Progenitor cell of endocrine pancreas (in vitro differentiated cells): ENCODE data around the gene PARD3. TPM values are rescaled to one million over a fixed set of nuclear protein-coding genes. Genes with fewer than 3 reads are reported as not detected.

Experiments
- DNase-seq: peaks from one replicate; pipeline ENCODE4 v3.0.0; 2021; ENCODE audit warnings: low spot score; ENCODE audit not compliant: unreplicated experiment
- H3K27ac Mint-ChIP-seq: 2 replicates; pipeline ENCODE4 v1.8.0; 2021; ENCODE audit warnings: mild to moderate bottlenecking, moderate library complexity, mixed read lengths
- H3K27me3 Mint-ChIP-seq: 2 replicates; pipeline ENCODE4 v1.8.0; 2021; ENCODE audit warnings: mixed read lengths
- H3K36me3 Mint-ChIP-seq: 2 replicates; pipeline ENCODE4 v1.8.0; 2022; ENCODE audit warnings: mixed read lengths; ENCODE audit not compliant: insufficient read depth
- H3K4me1 Mint-ChIP-seq: 2 replicates; pipeline ENCODE4 v1.8.0; 2021; ENCODE audit warnings: low read depth, mixed read lengths
- H3K4me3 Mint-ChIP-seq: 2 replicates; pipeline ENCODE4 v1.8.0; 2021; ENCODE audit warnings: low read depth, mild to moderate bottlenecking, moderate library complexity, mixed read lengths
- H3K9me3 Mint-ChIP-seq: 2 replicates; pipeline ENCODE4 v1.8.0; 2021; ENCODE audit warnings: low read depth, mixed read lengths
- total RNA-seq: library from RNA; stranded (reverse); gene quantifications from 2 replicates; pipeline ENCODE4 v1.2.1, GENCODE V29; 2021
- TF ChIP-seq, protein P1 (sequence below): fragments of 200-600 bp; sonication (generic); IDR thresholded peaks from one replicate; pipeline ENCODE4 v1.5.0; 2021; ENCODE audit warnings: antibody characterized with exemption, mild to moderate bottlenecking; ENCODE audit not compliant: unreplicated experiment

PARD3 gene
- total RNA-seq, 1 donor from 2014 or later, result 85.3 TPM

DNA sequence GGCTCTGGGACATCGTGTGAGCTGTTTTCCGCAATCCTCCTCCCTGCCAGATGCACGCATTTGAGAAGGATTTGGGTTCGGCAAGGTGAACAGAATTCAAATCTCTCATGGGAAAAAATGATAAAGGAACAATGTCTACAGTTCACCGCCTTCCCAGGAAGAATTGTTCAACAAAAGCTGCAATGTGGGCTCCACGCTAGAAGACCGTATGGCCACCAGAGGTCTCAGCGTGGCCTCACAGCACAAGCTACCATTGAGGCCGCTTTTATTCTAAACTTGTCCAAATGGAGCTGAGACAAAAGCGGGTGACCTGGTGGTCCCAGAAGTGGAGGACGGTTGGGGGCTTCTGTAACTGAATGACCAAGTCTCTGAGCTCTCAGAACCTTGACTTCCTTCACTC lies 733.1 kb downstream of the PARD3 start:
- H3K27me3 Mint-ChIP-seq, result peaks cover 16% of the 10 kb centered on the region
- TF ChIP-seq, protein P1, sequence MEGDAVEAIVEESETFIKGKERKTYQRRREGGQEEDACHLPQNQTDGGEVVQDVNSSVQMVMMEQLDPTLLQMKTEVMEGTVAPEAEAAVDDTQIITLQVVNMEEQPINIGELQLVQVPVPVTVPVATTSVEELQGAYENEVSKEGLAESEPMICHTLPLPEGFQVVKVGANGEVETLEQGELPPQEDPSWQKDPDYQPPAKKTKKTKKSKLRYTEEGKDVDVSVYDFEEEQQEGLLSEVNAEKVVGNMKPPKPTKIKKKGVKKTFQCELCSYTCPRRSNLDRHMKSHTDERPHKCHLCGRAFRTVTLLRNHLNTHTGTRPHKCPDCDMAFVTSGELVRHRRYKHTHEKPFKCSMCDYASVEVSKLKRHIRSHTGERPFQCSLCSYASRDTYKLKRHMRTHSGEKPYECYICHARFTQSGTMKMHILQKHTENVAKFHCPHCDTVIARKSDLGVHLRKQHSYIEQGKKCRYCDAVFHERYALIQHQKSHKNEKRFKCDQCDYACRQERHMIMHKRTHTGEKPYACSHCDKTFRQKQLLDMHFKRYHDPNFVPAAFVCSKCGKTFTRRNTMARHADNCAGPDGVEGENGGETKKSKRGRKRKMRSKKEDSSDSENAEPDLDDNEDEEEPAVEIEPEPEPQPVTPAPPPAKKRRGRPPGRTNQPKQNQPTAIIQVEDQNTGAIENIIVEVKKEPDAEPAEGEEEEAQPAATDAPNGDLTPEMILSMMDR, result no peak
- no peak for DNase-seq
- H3K9me3 Mint-ChIP-seq, result peaks cover 8% of the 10 kb centered on the region
- H3K27ac Mint-ChIP-seq, result no peak overlapping the region
- H3K4me1 Mint-ChIP-seq, result no peaks in the 10 kb centered on the region
- peaks cover 4% of the 10 kb centered on the region for H3K36me3 Mint-ChIP-seq
- H3K4me3 Mint-ChIP-seq, result no peak overlapping the region

DNA sequence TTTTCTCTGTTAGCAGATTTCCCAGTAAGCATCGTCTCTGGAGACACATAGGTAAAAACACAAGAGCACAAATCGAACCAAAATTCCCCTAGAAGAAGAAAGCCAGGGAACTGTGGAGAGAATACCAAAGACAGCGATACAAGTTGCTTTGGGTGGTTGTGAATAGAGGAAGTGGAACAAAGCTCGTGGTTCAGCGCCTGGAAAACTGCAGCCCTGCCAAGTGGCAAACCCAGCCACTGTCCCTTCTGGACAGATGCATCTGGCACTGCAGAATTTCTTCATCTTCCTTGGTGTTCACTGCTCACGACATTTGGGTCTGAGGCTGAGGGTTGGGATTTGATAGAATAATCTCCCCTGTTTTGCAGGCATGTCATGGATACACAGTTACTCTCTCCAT lies 733.8 kb downstream of the PARD3 start:
- peaks cover 8% of the 10 kb centered on the region for H3K9me3 Mint-ChIP-seq
- no peak overlapping the region for H3K4me3 Mint-ChIP-seq
- no peaks in the 10 kb centered on the region for H3K4me1 Mint-ChIP-seq
- TF ChIP-seq, protein P1, result no peak
- no peak for DNase-seq
- H3K27me3 Mint-ChIP-seq, result peaks cover 16% of the 10 kb centered on the region
- peaks cover 4% of the 10 kb centered on the region for H3K36me3 Mint-ChIP-seq
- no peak overlapping the region for H3K27ac Mint-ChIP-seq

DNA sequence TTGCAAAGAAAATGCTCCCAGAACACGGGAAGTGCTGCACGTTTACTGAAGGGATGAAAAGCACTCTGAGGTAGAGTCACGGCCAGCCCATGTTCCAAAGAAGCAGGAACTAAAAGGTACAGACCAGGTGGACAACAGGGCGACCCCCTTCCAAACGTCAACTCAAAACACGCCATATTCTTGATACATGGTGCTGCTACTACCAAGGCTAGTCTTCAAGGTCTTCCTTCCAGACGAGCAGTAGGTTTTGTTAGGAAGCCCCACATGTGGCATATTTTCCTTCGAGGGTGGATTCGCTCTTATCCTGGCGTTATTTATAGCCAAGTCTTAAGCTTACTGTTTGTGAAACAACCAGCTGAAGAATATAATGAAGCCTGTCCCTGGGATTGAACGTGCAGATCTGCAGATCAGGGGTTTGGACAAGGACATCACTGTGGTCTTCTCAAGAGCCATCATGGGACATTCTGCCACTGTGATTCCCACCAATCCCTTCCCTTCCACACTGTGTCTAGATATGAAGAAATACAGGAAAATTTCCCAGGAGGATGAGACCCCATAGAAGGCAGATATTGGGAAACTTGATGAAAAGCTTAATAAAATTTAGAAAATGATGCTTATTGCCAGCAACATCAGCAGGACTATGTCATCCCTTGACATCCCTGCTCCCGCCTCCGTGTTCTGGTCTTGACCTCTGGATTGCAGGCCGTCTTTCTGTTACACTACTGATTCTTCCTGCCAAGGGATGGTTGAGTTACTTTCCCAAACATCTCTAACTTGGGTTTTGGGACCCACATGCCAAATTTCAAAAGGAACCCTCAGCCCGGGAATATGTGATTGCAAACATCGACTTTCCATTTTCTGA lies 734.4 kb downstream of the PARD3 start:
- Mint-ChIP-seq H3K4me3 (no peak overlapping the region), H3K27me3 (peaks cover 16% of the 10 kb centered on the region), H3K36me3 (peaks cover 4% of the 10 kb centered on the region), H3K27ac (no peak overlapping the region), H3K9me3 (peaks cover 8% of the 10 kb centered on the region), H3K4me1 (no peaks in the 10 kb centered on the region)
- TF ChIP-seq, protein P1, result no peak
- DNase-seq, result no peak

DNA sequence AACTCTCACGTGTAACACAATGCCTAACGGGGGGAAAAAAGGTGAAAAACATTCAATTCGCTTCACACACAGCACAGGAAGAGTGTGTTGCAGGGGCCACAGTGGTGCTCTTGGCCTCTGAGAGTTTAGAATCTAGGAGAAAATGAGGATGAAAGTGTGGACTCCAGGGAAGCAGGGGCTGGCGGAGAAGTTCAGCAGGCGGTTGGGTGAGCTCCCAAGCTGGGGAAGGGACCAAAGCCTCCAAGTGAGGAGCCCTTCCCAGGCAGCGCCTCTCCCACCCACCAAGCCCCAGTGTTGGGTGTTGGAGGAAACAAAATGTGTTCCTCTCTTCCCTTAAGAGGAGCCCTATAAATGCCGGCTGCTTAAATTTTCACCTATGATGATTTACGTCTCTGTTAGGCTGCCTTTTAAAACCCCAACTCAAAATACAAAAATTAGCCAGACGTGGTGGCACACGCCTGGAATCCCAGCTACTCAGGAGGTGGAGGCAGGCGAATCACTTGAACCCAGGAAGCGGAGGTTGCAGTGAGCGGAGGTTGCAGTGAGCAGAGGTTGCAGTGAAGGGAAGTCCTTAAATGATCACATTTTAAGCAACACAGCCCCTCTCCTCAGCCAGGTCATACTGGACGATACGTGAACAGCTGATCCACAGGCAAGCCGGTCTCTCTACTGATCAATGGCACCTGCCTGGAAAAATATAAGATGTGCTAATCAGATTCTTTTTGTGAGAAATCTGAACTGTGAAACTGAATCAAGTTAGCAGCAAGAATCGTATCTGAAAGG lies 735.2 kb downstream of the PARD3 start:
- TF ChIP-seq, protein P1, result no peak
- Mint-ChIP-seq H3K27ac (no peak overlapping the region), H3K4me1 (no peaks in the 10 kb centered on the region), H3K27me3 (peaks cover 16% of the 10 kb centered on the region), H3K4me3 (no peak overlapping the region), H3K9me3 (peaks cover 8% of the 10 kb centered on the region), H3K36me3 (peaks cover 4% of the 10 kb centered on the region)
- DNase-seq, result no peak

DNA sequence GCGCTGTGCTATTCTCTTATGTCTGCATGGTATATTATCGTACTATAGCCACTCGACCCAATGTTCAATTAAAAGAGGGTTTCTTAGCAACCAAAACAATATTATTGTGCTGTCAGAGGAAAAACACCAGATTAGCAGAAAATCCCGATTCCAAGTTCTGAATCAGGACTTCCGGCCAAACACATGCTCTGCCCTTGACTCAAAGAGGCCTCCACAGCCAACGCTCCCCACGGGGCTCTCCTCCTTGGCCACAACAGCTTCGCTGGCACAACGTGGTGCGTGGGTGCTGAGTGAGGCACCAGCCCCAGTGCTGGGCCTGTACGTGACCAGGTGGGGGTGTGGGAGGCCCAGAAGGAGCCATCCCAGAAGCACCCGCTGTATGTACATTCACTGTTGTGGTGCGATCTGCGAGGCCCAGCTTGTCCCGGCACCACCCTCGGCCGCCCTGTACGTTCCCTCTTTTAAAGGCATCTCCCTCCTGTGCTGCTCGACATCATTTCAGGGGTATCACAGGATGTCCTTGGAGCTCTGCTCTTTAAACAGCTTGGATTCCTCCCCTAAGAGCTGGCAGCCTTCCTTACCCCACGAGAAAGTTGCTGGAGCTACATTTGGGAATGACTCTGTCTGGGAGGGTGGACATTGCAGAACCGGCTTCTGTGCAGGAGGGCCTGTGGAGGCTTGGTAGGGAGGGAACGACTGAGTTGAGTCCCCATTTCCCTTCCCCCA lies 736.2 kb downstream of the PARD3 start:
- H3K36me3 Mint-ChIP-seq, result peaks cover 4% of the 10 kb centered on the region
- H3K9me3 Mint-ChIP-seq, result peaks cover 4% of the 10 kb centered on the region
- H3K4me3 Mint-ChIP-seq, result no peak overlapping the region
- peaks cover 16% of the 10 kb centered on the region for H3K27me3 Mint-ChIP-seq
- no peaks in the 10 kb centered on the region for H3K4me1 Mint-ChIP-seq
- DNase-seq, result no peak
- no peak overlapping the region for H3K27ac Mint-ChIP-seq
- TF ChIP-seq, protein P1, result no peak
